Subcutaneous adipose tissue (tissue), 4 donors: Measurements from ENCODE around the gene RAPGEF2. TPM values are rescaled to one million over a fixed set of nuclear protein-coding genes. Genes with fewer than 3 reads are reported as not detected.

Experiments used
- total RNA-seq, 4 donors: library from RNA; depleted of rRNA; stranded (reverse); fragments of >200 nt; gene quantifications; one replicate each; pipeline ENCODE4 v1.1.0, GENCODE V29; 2016
- TF ChIP-seq, protein P1 (sequence below): fragments of 450-650 bp; IDR thresholded peaks from one replicate; pipeline ENCODE4 v1.5.1; 2016; ENCODE audit warnings: low read depth, mild to moderate bottlenecking, control low read depth, antibody characterized with exemption, moderate library complexity

The RAPGEF2 gene
- total RNA-seq, 4 donors from 2014 or later = 41.2 to 71.8 (median 52.5) TPM

DNA sequence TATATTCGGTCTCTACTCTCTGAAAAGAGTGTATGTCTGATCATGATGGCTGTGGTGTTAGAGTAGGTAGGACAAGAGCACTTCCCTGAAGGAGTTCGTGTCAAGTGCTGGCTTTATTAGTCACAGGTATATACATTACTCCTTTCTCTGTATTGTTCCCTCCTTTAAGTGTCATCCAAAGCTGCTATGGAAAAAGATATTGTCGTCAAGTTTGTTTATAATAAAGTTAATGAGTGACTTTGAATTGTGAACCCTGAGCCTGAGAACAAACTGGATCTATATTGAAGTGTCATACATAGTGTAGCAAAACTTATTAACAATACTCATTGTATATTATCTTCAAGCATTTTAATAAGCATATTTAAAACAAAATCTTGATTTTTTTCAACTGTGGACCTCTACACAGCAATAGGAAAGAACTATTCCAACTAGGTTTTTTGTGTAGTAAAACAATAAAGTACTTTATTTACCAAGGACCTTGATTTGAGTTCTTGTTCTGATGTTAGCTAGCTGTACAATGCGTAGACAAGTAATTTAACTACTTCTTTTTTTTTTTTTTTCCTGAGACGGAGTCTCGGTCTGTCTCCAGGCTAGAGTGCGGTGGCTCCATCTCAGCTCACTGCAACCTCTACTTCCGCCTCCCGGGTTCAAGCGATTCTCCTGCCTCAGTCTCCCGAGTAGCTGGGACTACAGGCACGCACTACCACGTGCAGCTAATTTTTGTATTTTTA is 177.7 kb downstream of the RAPGEF2 start:
- TF ChIP-seq, protein P1, sequence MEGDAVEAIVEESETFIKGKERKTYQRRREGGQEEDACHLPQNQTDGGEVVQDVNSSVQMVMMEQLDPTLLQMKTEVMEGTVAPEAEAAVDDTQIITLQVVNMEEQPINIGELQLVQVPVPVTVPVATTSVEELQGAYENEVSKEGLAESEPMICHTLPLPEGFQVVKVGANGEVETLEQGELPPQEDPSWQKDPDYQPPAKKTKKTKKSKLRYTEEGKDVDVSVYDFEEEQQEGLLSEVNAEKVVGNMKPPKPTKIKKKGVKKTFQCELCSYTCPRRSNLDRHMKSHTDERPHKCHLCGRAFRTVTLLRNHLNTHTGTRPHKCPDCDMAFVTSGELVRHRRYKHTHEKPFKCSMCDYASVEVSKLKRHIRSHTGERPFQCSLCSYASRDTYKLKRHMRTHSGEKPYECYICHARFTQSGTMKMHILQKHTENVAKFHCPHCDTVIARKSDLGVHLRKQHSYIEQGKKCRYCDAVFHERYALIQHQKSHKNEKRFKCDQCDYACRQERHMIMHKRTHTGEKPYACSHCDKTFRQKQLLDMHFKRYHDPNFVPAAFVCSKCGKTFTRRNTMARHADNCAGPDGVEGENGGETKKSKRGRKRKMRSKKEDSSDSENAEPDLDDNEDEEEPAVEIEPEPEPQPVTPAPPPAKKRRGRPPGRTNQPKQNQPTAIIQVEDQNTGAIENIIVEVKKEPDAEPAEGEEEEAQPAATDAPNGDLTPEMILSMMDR = no peak

- TF ChIP-seq, protein P1 = no peak
Measured at GRCh38 chr4:159281771-159282170, 178.9 kb downstream of the RAPGEF2 start.

- TF ChIP-seq, protein P1 = no peak
Measured at GRCh38 chr4:159282329-159282728, 179.4 kb downstream of the RAPGEF2 start.

GRCh38 chr4:159282944-159283343 is 180.1 kb downstream of the RAPGEF2 start:
- TF ChIP-seq, protein P1 = no peak

- TF ChIP-seq, protein P1 = no peak
Measured at GRCh38 chr4:159283696-159284095, 180.8 kb downstream of the RAPGEF2 start.

- TF ChIP-seq, protein P1 = no peak
Measured at GRCh38 chr4:159284113-159284512, 181.2 kb downstream of the RAPGEF2 start.

- TF ChIP-seq, protein P1 = no peak
Measured at GRCh38 chr4:159284733-159285132, 181.9 kb downstream of the RAPGEF2 start.
